GM19099 (cell line): ENCODE data around the gene RBM25.
A peak's percentile ranks its signal among the peaks of the same experiment; 100 is the strongest.

Experiments used
- POLR2A ChIP-seq: IDR thresholded peaks from 3 replicates; pipeline ENCODE4 v1.6.1; 2011; ENCODE audit warnings: low read depth; ENCODE audit not compliant: insufficient read length; ENCODE audit errors: extremely low read depth

Gene RBM25

GRCh38 chr14:73102806-73103497 lies 44.6 kb downstream of the RBM25 start:
- TF ChIP-seq POLR2A = no peak

GRCh38 chr14:73105050-73105449 lies 46.7 kb downstream of the RBM25 start:
- no peak for TF ChIP-seq POLR2A

GRCh38 chr14:73105727-73106126 lies 47.4 kb downstream of the RBM25 start:
- no peak for TF ChIP-seq POLR2A

- no peak for TF ChIP-seq POLR2A
Observed at GRCh38 chr14:73116079-73116665, 57.8 kb downstream of the RBM25 start.

- TF ChIP-seq POLR2A = no peak
Observed at GRCh38 chr14:73124180-73124894, 66.0 kb downstream of the RBM25 start.

- TF ChIP-seq POLR2A = no peak
Observed at GRCh38 chr14:73125169-73125588, 66.8 kb downstream of the RBM25 start.

- no peak for TF ChIP-seq POLR2A
Observed at GRCh38 chr14:73125746-73126145, 67.4 kb downstream of the RBM25 start.

- TF ChIP-seq POLR2A = no peak
Observed at GRCh38 chr14:73133795-73134194, 75.5 kb downstream of the RBM25 start.

GRCh38 chr14:73136085-73136386 lies 77.7 kb downstream of the RBM25 start:
- TF ChIP-seq POLR2A = no peak

- peak; percentile 95 for TF ChIP-seq POLR2A
Observed at GRCh38 chr14:73136387-73137225, 78.3 kb downstream of the RBM25 start, which contains the start of gene PSEN1. Gene PSEN1 (plus strand): TSS chr14:73136507. CDS start chr14:73148020, 11,513 bp downstream.

- no peak for TF ChIP-seq POLR2A
Observed at GRCh38 chr14:73140811-73141323, 82.5 kb downstream of the RBM25 start.

GRCh38 chr14:73142216-73142615 lies 83.9 kb downstream of the RBM25 start:
- no peak for TF ChIP-seq POLR2A

- TF ChIP-seq POLR2A = no peak
Observed at GRCh38 chr14:73143003-73143402, 84.7 kb downstream of the RBM25 start.

GRCh38 chr14:73143617-73144016 lies 85.3 kb downstream of the RBM25 start:
- no peak for TF ChIP-seq POLR2A

GRCh38 chr14:73145371-73145770 lies 87.0 kb downstream of the RBM25 start:
- TF ChIP-seq POLR2A = no peak
